Endothelial cell of umbilical vein (primary cell): Measurements from ENCODE around the gene NEDD4L. TPM values are rescaled to one million over a fixed set of nuclear protein-coding genes. Genes with fewer than 3 reads are reported as not detected.

Source experiments
- BruUV-seq: library from RNA; stranded (reverse); fragments of 400-500 nt; replicated peaks from 2 replicates; lab custom pipeline; 2021; lab: Mats Ljungman, UMichigan
- CTCF ChIA-PET: fragments of 300-600, 350-600 bp; sonication (Branson Sonifier 250); formaldehyde crosslinking; loops from one replicate; lab custom pipeline; 2021; ENCODE audit warnings: antibody characterized with exemption, inconsistent platforms; lab: Charles Lee
- POLR2A ChIA-PET: fragments of 300-600, 350-600 bp; sonication (Branson Sonifier 250); formaldehyde crosslinking; loops from one replicate; lab custom pipeline; 2021; ENCODE audit warnings: antibody characterized with exemption, inconsistent platforms; lab: Charles Lee
- DNase-seq: peaks from one replicate; pipeline ENCODE4 v3.0.0-alpha.2; 2011; ENCODE audit warnings: low read depth, low spot score
- FAIRE-seq: peaks from 2 replicates; lab custom pipeline; 2011; peaks lifted over from hg19 to GRCh38; lab: Jason Lieb, UNC
- H2AFZ ChIP-seq: 2 replicates; pipeline ENCODE4 v1.6.0; 2012; ENCODE audit warnings: low read depth, low read length, control low read depth, inconsistent platforms
- H3K27ac ChIP-seq: 2 replicates; pipeline ENCODE4 v1.5.1; 2011; ENCODE audit warnings: low read depth, mild to moderate bottlenecking, control low read depth, low read length, moderate library complexity; ENCODE audit not compliant: insufficient read depth
- H3K27me3 ChIP-seq, 2 experiments: 2 replicates each; pipeline versions ENCODE4 v1.6.0 to v1.6.1; 2011; ENCODE audit warnings: low read length in 2 of 2, mixed read lengths in 1 of 2; ENCODE audit not compliant: control insufficient read depth in 2 of 2, insufficient read depth in 2 of 2
- H3K36me3 ChIP-seq, 2 experiments: 2 replicates in 1 of 2; 3 replicates in 1 of 2; pipeline ENCODE4 v1.5.1; 2011; ENCODE audit warnings: low read length in 2 of 2, mild to moderate bottlenecking in 1 of 2, moderate library complexity in 1 of 2; ENCODE audit not compliant: control insufficient read depth in 2 of 2, insufficient read depth in 2 of 2; ENCODE audit errors: extremely low read depth in 1 of 2
- H3K4me1 ChIP-seq: 3 replicates; pipeline ENCODE4 v1.5.1; 2011; ENCODE audit warnings: mild to moderate bottlenecking, low read length; ENCODE audit not compliant: control insufficient read depth, insufficient read depth; ENCODE audit errors: extremely low read depth
- H3K4me2 ChIP-seq: 2 replicates; pipeline ENCODE4 v1.6.1; 2011; ENCODE audit warnings: low read length, control low read depth, mixed read lengths; ENCODE audit not compliant: insufficient read depth
- H3K4me3 ChIP-seq, 3 experiments: fragments of 200-600 bp in 1 of 3; sonication (generic), shearing (Covaris generic) in 1 of 3; replicated peaks in 1 of 3; 2 replicates each; pipeline ENCODE4 v1.5.1; 2011 to 2016; ENCODE audit warnings: control low read depth in 3 of 3, low read length in 3 of 3, mild to moderate bottlenecking in 2 of 3, inconsistent platforms in 1 of 3, low read depth in 1 of 3, moderate library complexity in 1 of 3; ENCODE audit not compliant: insufficient read depth in 1 of 3
- H3K79me2 ChIP-seq: 2 replicates; pipeline ENCODE4 v1.6.0; 2012; ENCODE audit warnings: low read length, inconsistent platforms; ENCODE audit not compliant: control insufficient read depth, insufficient read depth
- H3K9ac ChIP-seq: replicated peaks from 2 replicates; pipeline ENCODE3; 2011; ENCODE audit warnings: low read length, control low read depth; ENCODE audit not compliant: insufficient read depth; ENCODE audit errors: extremely low read depth
- H3K9me1 ChIP-seq: replicated peaks from 3 replicates; pipeline ENCODE4 v1.6.0; 2011; ENCODE audit warnings: mild to moderate bottlenecking, low read length; ENCODE audit not compliant: control insufficient read depth, insufficient read depth; ENCODE audit errors: extremely low read depth
- H3K9me3 ChIP-seq: replicated peaks from 2 replicates; pipeline ENCODE4 v1.5.1; 2012; ENCODE audit warnings: low read length, inconsistent platforms; ENCODE audit not compliant: control insufficient read depth, insufficient read depth
- H4K20me1 ChIP-seq: replicated peaks from 2 replicates; pipeline ENCODE3; 2011; ENCODE audit warnings: mild to moderate bottlenecking, low read length; ENCODE audit not compliant: control insufficient read depth, insufficient read depth; ENCODE audit errors: extremely low read depth
- CTCF ChIP-seq, 2 donors: IDR thresholded peaks; 1 replicate in 1 of 2; 2 replicates in 1 of 2; pipeline ENCODE4 v1.5.1; 2011; ENCODE audit warnings: low read length in 2 of 2, mild to moderate bottlenecking in 2 of 2, moderate library complexity in 2 of 2, control low read depth in 1 of 2, inconsistent platforms in 1 of 2, low read depth in 1 of 2; ENCODE audit not compliant: insufficient read depth in 1 of 2; ENCODE audit errors: extremely low read depth in 1 of 2
- EZH2 ChIP-seq: IDR thresholded peaks from 2 replicates; pipeline ENCODE4 v1.6.1; 2012; ENCODE audit warnings: borderline replicate concordance, low read depth, mild to moderate bottlenecking, moderate library complexity, low read length, inconsistent platforms; ENCODE audit not compliant: severe bottlenecking
- FOS ChIP-seq: IDR thresholded peaks from 2 replicates; pipeline ENCODE4 v1.6.1; 2011; ENCODE audit warnings: mild to moderate bottlenecking, low read length, moderate library complexity, borderline replicate concordance; ENCODE audit not compliant: insufficient read depth
- GATA2 ChIP-seq: IDR thresholded peaks from 2 replicates; pipeline ENCODE4 v1.7.0; 2011; ENCODE audit warnings: low read depth, mild to moderate bottlenecking, moderate library complexity, mixed read lengths, low read length; ENCODE audit not compliant: insufficient read length, insufficient read depth
- JUN ChIP-seq: IDR thresholded peaks from 2 replicates; pipeline ENCODE4 v1.6.1; 2011; ENCODE audit warnings: borderline replicate concordance, low read depth; ENCODE audit not compliant: insufficient read length, insufficient read depth
- MAX ChIP-seq: IDR thresholded peaks from 2 replicates; pipeline ENCODE4 v1.6.1; 2011; ENCODE audit not compliant: insufficient read depth, insufficient read length
- MYC ChIP-seq: IDR thresholded peaks from one replicate; pipeline ENCODE4 v1.6.1; 2011; ENCODE audit warnings: mild to moderate bottlenecking, low read depth, low read length
- POLR2A ChIP-seq: IDR thresholded peaks from 2 replicates; pipeline ENCODE4 v1.6.1; 2012; ENCODE audit warnings: low read depth, mild to moderate bottlenecking, control low read depth, low read length
- POLR2AphosphoS5 ChIP-seq: IDR thresholded peaks from 2 replicates; pipeline ENCODE4 v1.6.1; 2012; ENCODE audit warnings: low read depth, mild to moderate bottlenecking, control low read depth, low read length, moderate library complexity; ENCODE audit not compliant: insufficient read depth
- dilution Hi-C: fragments of 300-500 bp; cut with MboI; formaldehyde crosslinking; loops from one replicate; pipeline ENCODE4 v1.15.0; 2019; ENCODE audit warnings: low sequenced_read_pairs; ENCODE audit not compliant: extremely low pct_ligation_motif_present
- intact Hi-C: fragments of 100-400 bp; cut with micrococcal nuclease; formaldehyde crosslinking; loops from one replicate; pipeline ENCODE4 v1.10.0; 2022
- polyA plus RNA-seq, 4 experiments: library from polyadenylated mRNA; depleted of rRNA in 3 of 4; stranded (reverse) in 3 of 4; unstranded in 1 of 4; fragments of >200 nt; gene quantifications; 2 replicates each; pipeline versions ENCODE4 v1.2.1 to v1.2.3, GENCODE V29; 2011 to 2012; ENCODE audit warnings: missing spikeins in 1 of 4
- total RNA-seq: library from RNA; stranded (reverse); gene quantifications from 2 replicates; pipeline ENCODE4 v1.2.3, GENCODE V29; 2021

NEDD4L gene
- total and polyA plus RNA-seq, 2 donors (not counting 3 experiments of a cell fraction or from before 2014, with no cell fraction given) = 20.5 to 78.9 TPM

GRCh38 chr18:58267493-58267892 lies 223.5 kb downstream of the NEDD4L start:
- FAIRE-seq (no peak), DNase-seq (no peak)
- BruUV-seq = no TSS peak
- ChIA-PET POLR2A (no interaction called here), CTCF (no interaction called here)
- no peaks in the 10 kb centered on the region for H3K79me2 ChIP-seq
- intact Hi-C loops = no loop called here
- no peaks in the 10 kb centered on the region for H3K36me3 ChIP-seq
- dilution Hi-C loops = no loop called here
- no peak overlapping the region for H3K4me2 ChIP-seq
- no peak overlapping the region for H2AFZ ChIP-seq
- no peak overlapping the region for H3K4me3 ChIP-seq
- H3K9me1 ChIP-seq = no peaks in the 10 kb centered on the region
- H4K20me1 ChIP-seq = no peaks in the 10 kb centered on the region
- no peak overlapping the region for H3K9ac ChIP-seq
- H3K27me3 ChIP-seq = no peaks in the 10 kb centered on the region
- H3K27ac ChIP-seq = no peak overlapping the region
- peaks cover 37% of the 10 kb centered on the region for H3K4me1 ChIP-seq
- no peaks in the 10 kb centered on the region for H3K9me3 ChIP-seq
- TF ChIP-seq GATA2 (no peak), POLR2AphosphoS5 (no peak), MYC (no peak), JUN (no peak), FOS (no peak), MAX (no peak), CTCF (IDR thresholded peaks at IDR 0.05; ENCODE audit: extremely low read depth in 1 of 2, insufficient read depth in 1 of 2, low read depth in 1 of 2, low read length in 2 of 2) (no peak), EZH2 (no peak), POLR2A (no peak)
